GM21515 (cell line): Measurements from ENCODE around the gene IRF4.

ENCODE experiments used
- ATAC-seq: cut with Tn5 transposase; IDR thresholded peaks from one replicate; pipeline ENCODE4 v1.9.1; 2021; ENCODE audit not compliant: unreplicated experiment

Gene IRF4

DNA sequence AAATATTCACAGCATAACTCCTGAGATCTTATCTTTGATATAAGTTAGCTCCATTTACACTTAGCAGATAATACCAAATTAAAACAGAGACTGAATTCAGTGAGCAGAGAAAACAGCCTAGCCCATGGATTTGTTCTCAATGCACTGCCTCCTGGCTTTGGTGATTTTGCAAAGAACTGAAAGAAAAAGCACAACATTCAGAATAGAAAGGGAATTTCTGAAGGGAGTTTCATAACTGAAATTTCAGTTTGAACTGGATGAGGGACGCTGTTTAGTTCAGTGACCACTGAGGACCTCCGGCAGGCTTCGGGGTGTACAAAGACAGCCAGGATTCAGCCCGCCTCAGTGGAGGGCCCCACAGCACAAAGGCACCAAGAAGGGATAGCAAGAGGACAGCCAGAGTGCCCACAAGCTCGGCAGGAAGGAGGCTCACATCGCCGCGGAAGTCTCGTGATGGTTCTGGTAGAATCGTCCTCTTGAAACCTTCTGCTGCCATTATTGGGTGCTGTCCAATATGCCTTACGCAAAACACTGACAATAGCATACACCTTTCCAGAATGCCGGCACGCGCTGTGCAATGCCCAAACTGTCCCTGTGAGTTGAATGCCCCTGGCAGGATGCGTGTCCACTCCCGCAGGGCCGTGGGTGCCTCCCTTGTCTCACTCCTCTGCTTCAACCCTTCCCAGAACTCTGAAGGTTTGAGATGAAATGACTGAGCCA is 9.7 kb upstream of the IRF4 start:
- no peak for ATAC-seq

DNA sequence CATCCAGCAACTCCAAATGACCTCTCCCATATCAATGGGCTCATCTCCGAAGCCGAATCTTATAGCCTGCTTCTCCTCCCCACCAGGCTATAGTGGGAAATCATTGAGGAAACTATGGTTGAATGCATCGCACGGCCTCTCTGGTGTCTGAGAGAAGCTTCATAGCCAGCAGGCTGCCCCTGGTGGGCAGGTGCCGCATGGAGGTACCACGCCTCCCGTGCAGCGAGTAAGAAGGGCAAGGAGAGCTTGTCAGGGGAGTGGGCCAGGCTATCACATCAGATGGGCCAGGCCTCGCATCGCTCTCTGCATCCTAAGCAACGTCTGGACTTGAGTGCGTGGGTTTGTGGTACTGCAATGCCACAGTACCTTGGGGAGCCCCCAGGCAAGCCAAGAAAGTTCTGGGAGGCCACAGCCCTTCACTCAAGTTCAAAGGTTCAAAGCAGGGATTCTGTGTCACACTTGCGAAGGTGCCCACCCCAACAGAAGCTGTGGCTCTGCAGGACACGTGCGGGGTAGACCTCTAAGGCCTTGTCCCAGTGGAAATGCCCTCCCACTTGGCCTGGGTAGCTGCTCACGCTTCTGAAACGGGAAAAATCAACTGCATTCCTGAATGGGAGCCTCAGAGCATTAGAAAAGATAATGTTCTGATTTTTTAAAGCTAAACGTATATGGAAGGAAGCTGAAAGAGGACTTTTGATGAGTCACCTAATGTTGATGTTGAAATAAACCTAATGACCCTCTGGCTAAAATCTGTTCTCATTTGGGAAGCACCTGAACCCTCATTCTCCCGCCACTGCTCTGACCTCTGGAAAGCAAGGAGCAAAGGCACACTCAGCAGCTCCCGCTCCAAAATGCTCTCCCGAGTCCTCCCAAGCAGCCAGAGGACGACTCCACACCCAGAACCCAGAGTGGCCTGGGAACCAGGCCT is 8.4 kb upstream of the IRF4 start:
- ATAC-seq, result no peak

DNA sequence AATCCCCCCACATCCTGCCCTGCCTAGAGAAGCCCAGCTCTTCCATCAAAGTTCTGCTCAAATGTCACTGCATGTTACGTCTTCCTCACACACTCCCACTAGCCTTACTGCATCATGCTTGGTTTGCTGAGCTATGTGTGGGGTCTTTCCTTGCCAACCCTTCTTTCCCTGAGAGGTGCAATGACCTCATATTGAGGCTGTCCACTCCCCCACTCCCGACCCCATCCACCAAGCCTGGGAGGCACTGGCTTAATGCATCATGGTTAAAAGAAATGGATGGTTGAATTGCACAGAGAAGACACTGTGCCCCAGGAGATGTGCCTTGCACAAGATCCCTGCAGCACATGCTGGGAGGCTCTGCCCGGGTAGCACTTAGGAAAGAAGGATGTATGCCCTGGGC is 7.7 kb upstream of the IRF4 start:
- ATAC-seq, result no peak

DNA sequence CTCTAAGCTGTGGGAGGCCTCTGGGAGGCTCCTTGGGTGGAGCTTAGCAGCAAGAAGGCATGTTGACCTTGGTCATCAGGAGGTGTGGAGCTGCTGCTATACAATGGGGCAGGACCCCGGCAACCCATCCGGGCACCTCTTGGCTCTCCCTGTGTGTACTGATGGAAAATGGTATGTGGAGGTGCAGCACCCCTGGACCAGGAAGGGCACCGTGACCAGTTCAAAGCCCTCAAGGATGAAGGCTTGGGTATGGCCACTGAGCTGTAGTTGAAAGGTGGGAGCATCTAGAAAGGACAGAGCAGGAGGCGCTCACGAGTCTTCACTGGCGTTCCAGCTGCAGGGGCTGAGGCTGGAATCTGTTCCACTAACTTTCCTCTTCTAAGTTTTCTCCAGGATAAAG is 6.7 kb upstream of the IRF4 start:
- ATAC-seq, result no peak

DNA sequence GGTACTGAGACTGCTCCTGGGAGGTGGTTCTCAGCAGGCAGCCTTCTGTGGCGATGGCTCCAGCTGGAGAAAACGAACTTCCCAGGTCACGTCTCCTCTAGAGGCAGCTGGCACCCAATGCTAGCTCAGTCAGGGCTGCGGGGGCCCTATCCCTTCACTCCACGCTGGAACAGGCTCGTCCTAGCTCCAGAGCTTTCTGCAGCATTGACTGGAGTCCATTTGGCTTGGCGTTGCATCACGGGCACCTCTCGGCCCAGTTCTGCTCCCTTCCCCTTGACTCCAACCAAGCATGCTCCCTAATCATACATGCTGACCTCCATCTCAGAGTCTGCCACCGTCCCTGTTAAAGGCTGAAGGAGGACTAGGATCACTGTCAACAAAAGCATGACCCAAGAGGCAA is 5.9 kb upstream of the IRF4 start:
- ATAC-seq, result no peak

DNA sequence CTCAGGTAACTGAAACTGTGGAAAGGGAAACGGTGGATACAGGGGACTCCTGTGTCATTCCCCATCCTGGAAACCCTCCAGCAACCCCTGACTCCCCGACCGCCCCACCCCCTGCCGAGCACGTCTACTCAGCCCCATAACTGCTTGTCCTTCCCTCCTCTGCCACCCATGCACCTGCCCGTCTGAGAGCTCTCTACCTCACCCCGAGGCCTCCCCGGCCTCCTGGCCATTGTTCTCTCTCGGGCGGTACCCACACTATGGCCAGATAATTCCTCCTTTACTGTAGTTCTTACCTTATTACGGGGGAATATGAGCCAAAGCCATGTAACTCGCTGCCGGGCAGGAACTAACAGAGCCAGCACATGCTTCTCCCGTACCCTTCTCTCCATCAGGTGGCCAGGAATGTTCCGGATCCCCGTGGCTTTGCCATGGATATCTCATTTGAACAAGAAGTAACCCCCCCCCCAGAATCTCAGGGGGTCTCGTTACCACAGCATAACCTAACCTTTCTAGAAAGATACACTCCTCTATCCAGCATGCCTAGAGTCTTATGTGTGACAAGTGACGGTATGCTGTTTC is 4.8 kb upstream of the IRF4 start:
- no peak for ATAC-seq

DNA sequence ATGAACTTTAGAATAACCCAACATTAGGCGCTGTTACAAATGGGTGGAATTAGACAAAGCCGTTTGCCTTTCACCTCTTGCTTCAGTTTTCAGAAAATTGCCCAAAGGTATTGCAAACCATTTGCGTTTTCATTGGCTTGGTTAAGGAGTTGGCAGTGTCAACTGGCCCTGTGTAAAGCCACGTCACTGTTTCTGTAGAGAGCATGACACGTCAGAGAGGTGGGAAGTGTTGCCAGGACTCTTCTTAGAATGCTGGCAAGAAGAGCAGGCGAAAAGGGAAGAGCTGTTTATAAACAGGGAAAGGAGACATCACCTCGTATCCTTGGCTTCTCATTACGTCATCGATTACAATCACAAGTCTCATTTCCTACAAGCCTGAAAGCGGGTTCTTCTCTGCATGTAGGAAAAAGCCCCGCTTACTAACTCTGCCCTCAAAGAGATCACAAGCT is 4.2 kb upstream of the IRF4 start:
- no peak for ATAC-seq

DNA sequence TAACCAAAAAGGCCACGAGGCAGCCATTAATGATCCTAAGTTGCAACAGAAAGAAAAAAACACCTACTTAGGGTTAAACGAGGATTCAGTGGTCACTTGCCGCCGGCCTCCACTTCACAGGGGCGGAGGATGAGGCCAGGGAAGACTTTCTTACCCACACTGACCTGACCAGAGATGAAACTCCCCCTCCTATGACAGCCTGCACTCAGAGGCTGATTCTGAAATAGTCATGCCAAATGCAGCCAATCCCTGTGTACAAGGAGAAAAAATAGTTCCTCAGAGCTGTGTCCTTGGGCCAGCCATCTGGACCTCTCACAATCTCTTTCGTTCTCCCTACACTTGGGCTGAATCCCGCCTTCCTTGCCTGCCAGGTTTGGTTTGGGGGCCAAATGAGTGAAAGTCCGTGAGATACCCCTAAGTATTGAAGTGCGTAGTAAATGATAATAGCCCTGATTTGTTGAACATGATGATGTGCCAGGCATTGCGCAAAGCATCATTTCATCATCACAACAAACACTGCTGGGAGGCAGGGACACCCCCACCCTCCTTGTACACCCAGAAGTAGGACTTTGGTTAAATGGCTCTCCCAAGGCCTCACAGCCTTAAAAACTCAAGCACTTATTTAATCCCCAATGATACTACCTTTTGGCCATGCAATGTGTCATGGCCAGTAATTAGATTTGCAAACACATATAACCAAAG is 3.2 kb upstream of the IRF4 start:
- no peak for ATAC-seq

DNA sequence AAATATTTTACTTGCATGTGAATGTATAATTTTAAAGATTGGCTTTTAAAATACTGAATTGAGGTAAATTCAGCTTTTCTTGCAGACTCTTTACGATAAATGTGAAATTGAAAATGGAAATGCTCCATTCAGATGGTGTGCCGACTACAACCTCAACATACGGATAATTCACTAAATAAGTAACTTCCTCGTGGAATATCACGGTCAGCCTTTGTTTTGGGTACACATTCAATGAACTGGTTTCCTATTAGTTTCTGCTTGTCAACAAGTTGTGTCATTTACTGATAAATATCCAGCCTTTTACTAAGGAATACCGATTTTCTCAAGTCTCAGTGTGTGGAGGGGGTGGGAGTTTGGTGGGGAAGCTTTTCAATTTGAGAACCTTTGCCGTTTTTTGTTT is 2.4 kb upstream of the IRF4 start:
- ATAC-seq, result no peak

DNA sequence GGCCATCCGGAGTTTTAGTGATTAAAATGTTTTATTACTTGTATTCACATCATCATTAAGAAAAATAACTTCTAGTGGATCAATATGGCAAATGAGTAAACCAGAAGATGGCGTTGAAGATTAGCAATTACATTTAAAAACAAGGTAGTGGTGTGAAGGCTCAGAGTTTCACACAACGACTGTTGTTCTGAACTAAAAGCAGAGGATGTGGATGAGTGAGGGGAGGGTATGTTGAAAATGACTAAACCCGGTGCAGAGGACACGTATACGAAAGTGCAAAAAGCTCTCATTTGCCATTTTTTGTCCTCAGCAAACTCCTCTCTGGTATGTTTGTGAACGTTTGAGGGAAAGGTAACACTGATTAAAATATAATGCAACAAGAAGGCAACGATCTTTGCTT is 1.9 kb upstream of the IRF4 start:
- ATAC-seq, result peak; percentile 39

DNA sequence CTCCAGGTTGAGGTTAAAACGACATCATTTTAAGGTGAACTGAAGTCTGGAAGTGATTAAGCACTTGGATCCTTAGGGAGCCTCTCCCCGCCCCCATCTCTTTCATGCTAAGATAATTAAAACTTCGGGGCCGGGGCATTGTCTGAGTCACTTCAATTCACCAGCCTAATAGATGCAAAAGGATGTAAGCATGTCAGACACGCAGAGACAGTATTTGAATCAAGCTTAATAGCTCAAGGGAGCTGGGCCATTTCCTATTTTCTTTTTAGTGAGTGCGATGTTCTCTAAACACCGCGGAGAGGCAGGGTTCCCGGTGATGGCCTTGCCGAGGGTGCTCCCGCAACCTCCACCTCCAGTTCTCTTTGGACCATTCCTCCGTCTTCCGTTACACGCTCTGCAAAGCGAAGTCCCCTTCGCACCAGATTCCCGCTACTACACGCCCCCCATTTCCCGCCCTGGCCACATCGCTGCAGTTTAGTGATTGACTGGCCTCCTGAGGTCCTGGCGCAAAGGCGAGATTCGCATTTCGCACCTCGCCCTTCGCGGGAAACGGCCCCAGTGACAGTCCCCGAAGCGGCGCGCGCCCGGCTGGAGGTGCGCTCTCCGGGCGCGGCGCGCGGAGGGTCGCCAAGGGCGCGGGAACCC is 516 bp upstream of the IRF4 start:
- peak; percentile 15 for ATAC-seq

DNA sequence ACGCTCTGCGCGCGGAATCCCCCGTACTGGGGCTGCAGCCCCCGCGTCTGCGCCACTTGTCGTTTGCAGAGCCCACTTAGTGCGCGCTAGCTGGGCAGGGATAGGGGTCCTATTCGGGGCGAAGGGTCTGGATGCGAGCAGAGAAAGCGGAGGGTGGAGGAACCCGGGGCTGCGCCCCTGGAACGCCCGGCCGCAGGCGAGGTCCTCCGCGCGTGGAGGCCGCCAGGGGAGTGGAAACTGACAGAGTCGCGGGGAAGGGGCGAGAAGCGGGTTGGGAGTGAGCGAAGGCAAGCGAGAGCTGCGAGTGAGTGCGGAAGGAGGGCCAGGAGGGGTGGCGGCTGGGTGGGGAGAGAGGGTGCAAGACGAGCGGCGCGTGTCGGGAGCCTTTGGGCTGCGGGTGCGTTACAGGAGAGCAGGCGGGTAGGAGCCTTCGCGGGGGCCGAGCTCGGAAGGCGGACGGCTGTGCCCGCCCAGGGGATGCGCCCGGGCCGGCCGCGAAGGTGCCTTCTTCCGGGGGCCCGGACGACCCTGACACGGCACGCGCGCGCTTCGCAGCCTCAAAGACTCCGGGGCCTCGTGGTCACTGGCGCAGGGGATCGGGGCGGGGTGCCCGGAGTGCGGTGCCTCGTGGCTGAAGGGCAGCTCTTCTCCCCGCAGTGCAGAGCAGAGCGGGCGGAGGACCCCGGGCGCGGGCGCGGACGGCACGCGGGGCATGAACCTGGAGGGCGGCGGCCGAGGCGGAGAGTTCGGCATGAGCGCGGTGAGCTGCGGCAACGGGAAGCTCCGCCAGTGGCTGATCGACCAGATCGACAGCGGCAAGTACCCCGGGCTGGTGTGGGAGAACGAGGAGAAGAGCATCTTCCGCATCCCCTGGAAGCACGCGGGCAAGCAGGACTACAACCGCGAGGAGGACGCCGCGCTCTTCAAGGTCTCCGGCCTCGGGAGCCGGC is 1.2 kb downstream of the IRF4 start:
- ATAC-seq, result no peak

DNA sequence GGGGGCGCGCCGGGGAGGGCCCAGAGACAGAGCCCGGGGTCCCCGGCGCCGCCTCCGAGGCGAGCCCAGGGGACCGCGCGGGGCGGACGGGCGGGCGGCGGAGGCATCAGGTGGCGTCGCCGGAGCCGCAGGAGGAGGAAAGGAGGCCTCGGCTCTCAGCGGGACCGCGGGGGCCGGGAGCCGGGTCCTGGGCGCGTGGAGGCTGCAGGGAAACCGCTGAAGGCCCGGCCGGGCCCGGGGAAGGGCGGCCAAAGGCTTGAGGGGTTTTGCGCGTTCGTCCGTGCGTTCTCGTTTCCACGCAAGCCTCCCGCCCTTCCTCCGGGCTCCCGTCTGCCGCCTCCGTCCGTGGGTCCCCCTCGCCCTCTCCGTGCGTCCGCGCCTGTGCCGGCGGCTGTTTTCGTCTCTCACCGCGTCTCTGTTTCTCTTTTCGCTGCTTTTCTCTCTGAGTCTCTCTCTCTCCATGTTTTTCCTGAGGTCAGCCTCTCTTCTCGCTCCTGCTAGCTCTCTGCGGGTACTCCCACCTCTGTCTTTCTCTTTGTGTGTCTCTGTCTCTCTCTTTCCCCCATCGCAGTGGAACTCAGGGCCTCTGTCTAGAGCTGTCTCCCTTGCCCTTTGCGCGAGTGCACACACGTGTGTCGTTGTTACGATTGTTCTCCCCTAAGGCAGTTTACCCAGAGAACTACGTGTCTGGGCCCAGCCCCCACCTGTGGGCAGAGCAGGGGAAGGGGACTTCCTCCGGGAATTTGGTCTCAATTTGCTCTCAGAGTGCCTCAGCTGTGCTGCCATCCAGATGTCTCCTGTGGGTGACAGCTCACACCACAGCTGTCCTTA is 2.1 kb downstream of the IRF4 start:
- ATAC-seq, result no peak

DNA sequence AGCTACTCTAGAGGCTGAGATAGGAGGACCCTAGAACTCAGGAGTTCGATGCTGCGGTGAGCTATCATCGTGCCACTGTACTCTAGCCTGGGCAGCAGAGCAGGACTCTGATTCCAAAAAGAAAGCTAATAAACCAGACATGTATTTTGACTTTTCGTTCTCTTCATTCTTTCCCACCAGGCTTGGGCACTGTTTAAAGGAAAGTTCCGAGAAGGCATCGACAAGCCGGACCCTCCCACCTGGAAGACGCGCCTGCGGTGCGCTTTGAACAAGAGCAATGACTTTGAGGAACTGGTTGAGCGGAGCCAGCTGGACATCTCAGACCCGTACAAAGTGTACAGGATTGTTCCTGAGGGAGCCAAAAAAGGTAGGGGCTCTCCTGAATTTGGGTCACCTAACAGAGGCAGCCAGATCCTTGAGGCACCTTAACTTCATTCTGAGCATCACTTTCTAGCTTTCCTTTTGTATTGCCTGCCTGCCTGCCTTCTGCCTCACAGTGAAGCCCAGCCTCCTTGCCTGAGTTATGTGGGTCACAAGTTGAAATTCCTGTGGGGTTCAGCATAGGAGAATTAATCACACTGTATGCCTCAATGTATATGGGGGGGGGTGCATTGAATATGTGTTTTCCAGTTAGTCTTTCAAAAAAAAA is 3.2 kb downstream of the IRF4 start:
- no peak for ATAC-seq

DNA sequence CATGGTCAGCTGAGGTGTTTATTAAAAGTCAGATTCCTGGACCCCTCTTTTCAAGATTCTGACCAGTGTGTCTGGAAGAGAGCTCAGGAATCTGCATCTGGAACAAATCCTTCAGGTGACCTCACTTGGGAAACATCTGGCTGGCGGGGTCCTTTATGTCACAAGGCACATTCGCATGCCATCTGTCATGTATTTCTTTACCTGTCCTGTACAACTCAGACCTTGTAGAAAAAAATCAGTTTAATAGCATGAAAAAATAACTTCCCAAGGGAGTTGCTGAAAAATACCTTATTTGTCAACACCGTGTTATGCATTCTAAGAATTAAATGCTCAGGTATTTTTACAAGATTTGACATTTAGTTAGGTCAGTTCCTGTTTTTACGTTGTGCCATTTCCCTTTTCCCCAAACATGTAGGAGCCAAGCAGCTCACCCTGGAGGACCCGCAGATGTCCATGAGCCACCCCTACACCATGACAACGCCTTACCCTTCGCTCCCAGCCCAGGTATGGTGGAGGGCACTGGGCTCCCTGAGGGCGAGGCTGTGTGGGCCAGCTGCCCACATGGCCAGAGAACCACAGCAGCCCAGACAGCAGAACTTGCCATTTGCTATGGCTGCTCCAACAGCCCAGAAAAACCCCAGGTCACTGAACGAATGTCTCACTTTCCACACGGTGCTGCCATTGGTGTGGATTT is 4.0 kb downstream of the IRF4 start:
- no peak for ATAC-seq

DNA sequence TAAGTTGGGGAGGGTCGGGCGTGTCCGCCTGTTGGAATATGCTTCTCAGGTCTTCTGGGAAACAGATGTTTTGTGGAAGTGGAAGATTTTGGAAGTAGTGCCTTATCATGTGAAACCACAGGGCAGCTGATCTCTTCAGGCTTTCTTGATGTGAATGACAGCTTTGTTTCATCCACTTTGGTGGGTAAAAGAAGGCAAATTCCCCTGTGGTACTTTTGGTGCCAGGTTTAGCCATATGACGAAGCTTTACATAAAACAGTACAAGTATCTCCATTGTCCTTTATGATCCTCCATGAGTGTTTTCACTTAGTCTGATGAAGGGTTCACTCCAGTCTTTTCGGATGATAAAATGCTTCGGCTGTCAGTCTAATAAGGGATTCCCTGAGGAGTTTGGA is 4.6 kb downstream of the IRF4 start:
- ATAC-seq, result no peak

DNA sequence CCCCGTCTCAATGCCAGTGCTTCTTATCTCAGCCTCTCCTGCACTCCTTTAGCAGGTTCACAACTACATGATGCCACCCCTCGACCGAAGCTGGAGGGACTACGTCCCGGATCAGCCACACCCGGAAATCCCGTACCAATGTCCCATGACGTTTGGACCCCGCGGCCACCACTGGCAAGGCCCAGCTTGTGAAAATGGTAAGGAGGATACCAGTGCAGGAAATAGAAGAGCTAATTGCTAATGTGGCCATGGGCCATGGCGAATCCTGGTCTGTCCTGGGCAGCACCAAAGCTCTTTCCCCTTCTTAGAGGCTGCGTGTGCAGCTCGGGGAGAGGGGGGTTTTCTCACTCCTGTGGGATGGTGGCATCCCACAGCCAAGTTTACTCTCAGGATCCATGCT is 5.5 kb downstream of the IRF4 start:
- no peak for ATAC-seq

DNA sequence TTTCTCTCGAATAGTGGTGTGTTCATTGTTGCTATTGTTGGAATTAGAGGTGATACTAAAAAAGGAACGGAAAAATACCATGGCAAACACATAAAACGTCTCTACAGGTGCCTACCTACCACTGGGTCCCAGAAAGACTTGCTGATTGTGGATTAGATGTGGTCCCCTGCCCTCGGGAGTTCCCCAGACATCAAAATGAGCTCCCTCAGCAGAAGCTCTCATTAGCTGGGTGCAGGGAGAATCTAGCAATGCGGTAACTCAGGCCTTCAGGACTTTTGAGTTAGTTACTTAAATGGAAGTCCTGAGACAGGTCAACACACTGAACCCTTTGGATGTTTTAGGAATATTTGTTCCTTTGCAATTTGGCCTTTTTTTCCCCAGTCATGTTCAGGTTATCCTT is 6.1 kb downstream of the IRF4 start:
- ATAC-seq, result no peak
